MM.1S (cell line): Measurements from ENCODE around the gene IDH3A.

Experiments
- CTCF ChIP-seq: fragments of 300-600 bp; sonication (generic); IDR thresholded peaks from 2 replicates; pipeline ENCODE4 v1.5.1; 2016; ENCODE audit warnings: antibody characterized with exemption, low read length, mixed read lengths
- EZH2 ChIP-seq: fragments of 300-600 bp; sonication (generic); optimal IDR thresholded peaks from 2 replicates; pipeline ENCODE3; 2017; ENCODE audit warnings: low read depth, mild to moderate bottlenecking, antibody characterized with exemption, low read length, mixed read lengths

GRCh38 chr15:78111788-78112187 lies 37.4 kb upstream of the IDH3A start:
- TF ChIP-seq CTCF (no peak), EZH2 (no peak)
